GM23248 (cell line): Measurements from ENCODE around the gene SLAMF7. TPM values are rescaled to one million over a fixed set of nuclear protein-coding genes. Genes with fewer than 3 reads are reported as not detected.

ENCODE experiments used
- DNase-seq: peaks from one replicate; pipeline ENCODE4 v3.0.0-alpha.2; 2015
- H2AFZ ChIP-seq: fragments of 200-600 bp; sonication (generic); 2 replicates; pipeline ENCODE4 v1.6.1; 2016; ENCODE audit warnings: antibody characterized with exemption
- H3F3A ChIP-seq: fragments of 200-600 bp; sonication (generic); 2 replicates; pipeline ENCODE4 v1.6.1; 2016; ENCODE audit warnings: mild to moderate bottlenecking, antibody characterized with exemption, mixed run types; ENCODE audit not compliant: insufficient read depth
- H3K27ac ChIP-seq: fragments of 200-600 bp; sonication (generic); 2 replicates; pipeline ENCODE4 v1.5.1; 2016; ENCODE audit warnings: mild to moderate bottlenecking
- H3K27me3 ChIP-seq: fragments of 200-600 bp; sonication (generic); replicated peaks from 2 replicates; pipeline ENCODE4 v1.6.1; 2016; ENCODE audit warnings: mild to moderate bottlenecking; ENCODE audit not compliant: insufficient read depth
- H3K36me3 ChIP-seq: fragments of 200-600 bp; sonication (generic); 2 replicates; pipeline ENCODE4 v1.6.1; 2016; ENCODE audit warnings: low read depth, mild to moderate bottlenecking
- H3K4me1 ChIP-seq: fragments of 200-600 bp; sonication (generic); 2 replicates; pipeline ENCODE4 v1.6.1; 2016; ENCODE audit warnings: mild to moderate bottlenecking; ENCODE audit not compliant: insufficient read depth
- H3K4me2 ChIP-seq: fragments of 200-600 bp; sonication (generic); one replicate; pipeline ENCODE4 v1.6.1; 2016; ENCODE audit warnings: mild to moderate bottlenecking; ENCODE audit not compliant: unreplicated experiment
- H3K4me3 ChIP-seq: fragments of 200-600 bp; sonication (generic); 2 replicates; pipeline ENCODE4 v1.5.1; 2016; ENCODE audit warnings: mild to moderate bottlenecking
- H3K79me2 ChIP-seq: fragments of 200-600 bp; sonication (generic); 2 replicates; pipeline ENCODE4 v1.6.1; 2016; ENCODE audit warnings: mild to moderate bottlenecking; ENCODE audit not compliant: insufficient read depth
- H3K9ac ChIP-seq: fragments of 200-600 bp; sonication (generic); 2 replicates; pipeline ENCODE4 v1.6.1; 2016; ENCODE audit warnings: mild to moderate bottlenecking
- H3K9me2 ChIP-seq: fragments of 200-600 bp; sonication (generic); 2 replicates; pipeline ENCODE4 v1.6.1; 2016; ENCODE audit warnings: mixed run types, mild to moderate bottlenecking, moderate library complexity; ENCODE audit not compliant: insufficient read depth
- H3K9me3 ChIP-seq: fragments of 200-600 bp; sonication (generic); one replicate; pipeline ENCODE4 v1.6.1; 2017; ENCODE audit warnings: low read depth
- H4K20me1 ChIP-seq: fragments of 200-600 bp; sonication (generic); 2 replicates; pipeline ENCODE4 v1.6.0; 2016; ENCODE audit not compliant: insufficient read depth
- EZH2 ChIP-seq: fragments of 200-600 bp; sonication (generic); IDR thresholded peaks from 2 replicates; pipeline ENCODE4 v1.6.1; 2018; ENCODE audit warnings: antibody characterized with exemption, mild to moderate bottlenecking; ENCODE audit not compliant: insufficient read depth, poor library complexity, severe bottlenecking
- EZH2phosphoT487 ChIP-seq: fragments of 200-600 bp; sonication (generic); IDR thresholded peaks from 2 replicates; pipeline ENCODE4 v1.6.1; 2018; ENCODE audit warnings: antibody characterized with exemption, moderate library complexity, mild to moderate bottlenecking, low read depth; ENCODE audit not compliant: insufficient read depth
- WGBS, 2 experiments: methylation state at CpG; one replicate each; pipeline ENCODE4 v1.1.6; 2015 to 2017; ENCODE audit warnings: low lambda C conversion rate in 2 of 2, low coverage in 1 of 2; ENCODE audit errors: missing lambda C conversion rate in 2 of 2; 5-methylcytosine and 5-hydroxymethylcytosine counted together
- in situ Hi-C: fragments of 300-500 bp; cut with MboI; formaldehyde crosslinking; loops from 2 replicates; pipeline ENCODE4 v1.15.0; 2020
- polyA plus RNA-seq: library from polyadenylated mRNA; unstranded; fragments of >200 nt; fragmentation: Nextera tagmentation; extraction: Ambion mirVana; gene quantifications from 2 replicates; pipeline ENCODE4 v1.2.1, GENCODE V29; 2016
- total RNA-seq: library from RNA; depleted of rRNA; stranded (reverse); fragments of >200 nt; shearing (Covaris generic); gene quantifications from 2 replicates; pipeline ENCODE4 v1.2.3, GENCODE V29; 2014; rRNA removed

SLAMF7 gene
- total and polyA plus RNA-seq, 2 experiments from 2014 or later, result not detected

GRCh38 chr1:160800645-160801408 lies 61.8 kb downstream of the SLAMF7 start:
- in situ Hi-C loops, result no loop called here
- Histone ChIP-seq H2AFZ (no peak overlapping the region), H3K4me1 (no peaks in the 10 kb centered on the region), H3F3A (no peaks in the 10 kb centered on the region), H3K36me3 (no peaks in the 10 kb centered on the region), H4K20me1 (no peaks in the 10 kb centered on the region), H3K9ac (no peak overlapping the region), H3K9me3 (no peaks in the 10 kb centered on the region), H3K4me2 (no peak overlapping the region), H3K79me2 (no peaks in the 10 kb centered on the region), H3K27me3 (no peaks in the 10 kb centered on the region), H3K27ac (no peak overlapping the region), H3K4me3 (no peak overlapping the region), H3K9me2 (no peaks in the 10 kb centered on the region)
- WGBS, 2 experiments, result 20% methylated on average over 4 of the region's 4 CpGs
- TF ChIP-seq EZH2phosphoT487, result no peak
- no peak for TF ChIP-seq EZH2
- DNase-seq, result no peak

GRCh38 chr1:160801836-160802580 lies 63.0 kb downstream of the SLAMF7 start:
- H3K4me3 ChIP-seq, result no peak overlapping the region
- no peak for DNase-seq
- no peaks in the 10 kb centered on the region for H3K79me2 ChIP-seq
- TF ChIP-seq EZH2phosphoT487 (no peak), EZH2 (no peak)
- WGBS, 2 experiments, result 67 to 71% methylated on average over 37 to 43 of the region's 43 CpGs
- H3K27ac ChIP-seq, result no peak overlapping the region
- H3K9me2 ChIP-seq, result no peaks in the 10 kb centered on the region
- H3K4me1 ChIP-seq, result no peaks in the 10 kb centered on the region
- no peak overlapping the region for H3K4me2 ChIP-seq
- no peaks in the 10 kb centered on the region for H4K20me1 ChIP-seq
- H2AFZ ChIP-seq, result no peak overlapping the region
- no peaks in the 10 kb centered on the region for H3K27me3 ChIP-seq
- in situ Hi-C loops, result no loop called here
- no peaks in the 10 kb centered on the region for H3F3A ChIP-seq
- no peaks in the 10 kb centered on the region for H3K9me3 ChIP-seq
- no peaks in the 10 kb centered on the region for H3K36me3 ChIP-seq
- H3K9ac ChIP-seq, result no peak overlapping the region

Other genes starting within 250 kb of the SLAMF7 start
- gene SLAMF6, start 216.0 kb upstream of the SLAMF7 start, total RNA-seq, result not detected in 2 replicates
- not detected in 2 replicates for gene SLAMF6, start 216.0 kb upstream of the SLAMF7 start, polyA plus RNA-seq
- gene CD84, start 159.8 kb upstream of the SLAMF7 start, total RNA-seq, result not detected in 2 replicates
- gene CD84, start 159.8 kb upstream of the SLAMF7 start, polyA plus RNA-seq, result not detected in 2 replicates
- gene SLAMF1, start 92.2 kb upstream of the SLAMF7 start, total RNA-seq, result not detected in 2 replicates
- gene SLAMF1, start 92.2 kb upstream of the SLAMF7 start, polyA plus RNA-seq, result not detected in 2 replicates
- not detected in 2 replicates for gene CD48, start 27.4 kb upstream of the SLAMF7 start, total RNA-seq
- 0.28 TPM in 1 of 2 replicates, not detected in the other for gene CD48, start 27.4 kb upstream of the SLAMF7 start, polyA plus RNA-seq
- not detected in 2 replicates for gene LY9, start 56.9 kb downstream of the SLAMF7 start, total RNA-seq
- gene LY9, start 56.9 kb downstream of the SLAMF7 start, polyA plus RNA-seq, result not detected in 2 replicates
- not detected in 2 replicates for gene CD244, start 123.6 kb downstream of the SLAMF7 start, total RNA-seq
- gene CD244, start 123.6 kb downstream of the SLAMF7 start, polyA plus RNA-seq, result not detected in 2 replicates
- gene ITLN1, start 145.9 kb downstream of the SLAMF7 start, total RNA-seq, result not detected in 2 replicates
- gene ITLN1, start 145.9 kb downstream of the SLAMF7 start, polyA plus RNA-seq, result not detected in 2 replicates
- not detected in 2 replicates for gene ITLN2, start 215.6 kb downstream of the SLAMF7 start, total RNA-seq
- not detected in 2 replicates for gene ITLN2, start 215.6 kb downstream of the SLAMF7 start, polyA plus RNA-seq